Measurements from ENCODE around the gene ASXL1. TPM values are rescaled to one million over a fixed set of nuclear protein-coding genes. Genes with fewer than 3 reads are reported as not detected.
"Not testable (repeated sequence)": the region's sequence is repeated elsewhere in the genome, so short reads cannot be mapped to it uniquely, and the experiment has no call there.

The ASXL1 gene
- polyA plus RNA-seq, 3 donors from 2014 or later = 2.9 to 11.0 (median 5.3) TPM

DNA sequence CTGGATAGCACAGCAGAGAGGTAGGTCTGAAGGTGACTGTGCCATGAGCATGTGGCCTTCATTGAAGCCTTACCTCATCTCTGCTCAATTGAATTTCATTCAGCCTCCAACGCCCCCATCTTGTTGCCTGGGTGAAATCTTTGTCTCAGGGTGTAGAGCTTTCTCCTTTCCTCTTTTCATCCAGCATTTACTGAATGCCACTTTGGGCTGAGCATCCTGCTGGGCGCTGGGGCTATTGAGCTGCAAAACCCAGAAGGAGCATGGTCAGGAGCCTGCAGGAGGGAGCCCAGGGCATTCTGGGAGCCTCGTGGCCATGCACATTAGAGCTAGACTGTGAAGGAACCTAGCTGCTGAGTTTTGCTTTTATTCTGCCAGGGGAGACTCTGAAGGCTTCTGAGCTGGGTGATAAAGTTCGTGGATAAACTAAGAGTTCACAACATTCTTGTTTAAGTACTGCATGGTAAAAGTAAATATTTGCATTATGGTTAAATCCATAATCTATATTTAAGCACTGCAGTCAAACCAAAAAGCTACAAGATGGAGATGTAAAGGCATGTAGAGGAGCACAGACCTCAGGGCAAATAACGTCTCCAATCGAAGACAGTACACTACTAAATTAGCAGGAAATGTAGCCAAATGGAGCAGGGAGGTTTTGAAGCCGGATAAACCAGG lies 13.2 kb upstream of the ASXL1 start:
- DNase-seq = no peak
- Mint-ChIP-seq H3K36me3 (peaks cover 0 to 4% (median 0%) of the 10 kb centered on the region in 3 donors), H3K27ac (no peak overlapping the region), H3K27me3 (ENCODE audit: low read depth in 3 of 3) (peaks cover 0 to 2% (median 0%) of the 10 kb centered on the region in 3 donors), H3K4me3 (no peak overlapping the region), H3K4me1 (no peaks in the 10 kb centered on the region), H3K9me3 (no peaks in the 10 kb centered on the region)

DNA sequence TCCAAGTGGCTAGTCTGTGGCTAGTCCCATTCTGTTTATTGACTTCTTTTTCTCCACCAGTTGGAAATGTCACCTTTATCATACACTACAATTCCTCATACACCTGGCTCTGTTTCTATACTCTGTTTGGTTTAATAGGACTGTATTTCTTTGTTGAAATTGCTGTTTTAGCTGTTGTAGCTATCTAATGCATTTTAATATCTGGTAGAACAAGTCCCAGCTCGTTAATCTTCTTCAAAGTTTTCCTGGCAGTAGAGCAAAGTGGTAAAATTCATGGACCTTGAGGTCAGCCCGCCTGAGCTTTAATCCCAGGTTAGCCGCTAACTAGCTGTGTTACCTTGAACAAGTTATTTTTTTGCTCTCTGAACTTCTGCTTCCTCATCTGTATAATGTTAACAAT lies 9.9 kb upstream of the ASXL1 start:
- Mint-ChIP-seq H3K27ac (no peak overlapping the region), H3K9me3 (no peaks in the 10 kb centered on the region), H3K4me3 (no peak overlapping the region), H3K36me3 (peaks cover 0 to 4% (median 0%) of the 10 kb centered on the region in 3 donors), H3K27me3 (ENCODE audit: low read depth in 3 of 3) (peaks cover 0 to 6% (median 2%) of the 10 kb centered on the region in 3 donors), H3K4me1 (peaks cover 4 to 6% of the 10 kb centered on the region in 2 donors)
- no peak for DNase-seq

GRCh38 chr20:32350421-32350820 lies 7.7 kb upstream of the ASXL1 start:
- DNase-seq = no peak
- H3K36me3 Mint-ChIP-seq = peaks cover 0 to 4% (median 0%) of the 10 kb centered on the region in 3 donors
- peaks cover 4 to 6% of the 10 kb centered on the region in 2 donors for H3K4me1 Mint-ChIP-seq
- no peak overlapping the region for H3K4me3 Mint-ChIP-seq
- H3K27ac Mint-ChIP-seq = no peak overlapping the region
- H3K27me3 Mint-ChIP-seq (ENCODE audit: low read depth in 3 of 3) = peaks cover 0 to 6% (median 2%) of the 10 kb centered on the region in 3 donors
- no peaks in the 10 kb centered on the region for H3K9me3 Mint-ChIP-seq

- Mint-ChIP-seq H3K27me3 (ENCODE audit: low read depth in 3 of 3) (peaks cover 0 to 6% (median 2%) of the 10 kb centered on the region in 3 donors), H3K36me3 (peaks cover 0 to 4% (median 0%) of the 10 kb centered on the region in 3 donors), H3K27ac (peak overlapping the region in 1 of 6 donors; percentile 44)
These were observed 5.9 kb upstream of the ASXL1 start for GRCh38 chr20:32352121-32352720.

GRCh38 chr20:32353848-32354496 lies 4.2 kb upstream of the ASXL1 start:
- DNase-seq = no peak
- H3K27me3 Mint-ChIP-seq (ENCODE audit: low read depth in 3 of 3) = peaks cover 4 to 14% (median 5%) of the 10 kb centered on the region in 3 donors
- H3K9me3 Mint-ChIP-seq = no peaks in the 10 kb centered on the region
- peaks cover 11 to 14% of the 10 kb centered on the region in 2 donors for H3K4me1 Mint-ChIP-seq
- no peak overlapping the region for H3K27ac Mint-ChIP-seq
- H3K36me3 Mint-ChIP-seq = peaks cover 0 to 4% (median 0%) of the 10 kb centered on the region in 3 donors
- H3K4me3 Mint-ChIP-seq = no peak overlapping the region

More at GRCh38 chr20:32352121-32352720, 5.9 kb upstream of the ASXL1 start:
- Mint-ChIP-seq H3K4me3 (no peak overlapping the region), H3K9me3 (no peaks in the 10 kb centered on the region), H3K4me1 (peaks cover 6 to 8% of the 10 kb centered on the region in 2 donors)
- no peak for DNase-seq

GRCh38 chr20:32354592-32355416 lies 3.3 kb upstream of the ASXL1 start:
- Mint-ChIP-seq H3K27me3 (ENCODE audit: low read depth in 3 of 3) (peaks cover 11 to 21% (median 11%) of the 10 kb centered on the region in 3 donors), H3K9me3 (no peaks in the 10 kb centered on the region), H3K4me3 (no peak overlapping the region), H3K36me3 (no peaks in the 10 kb centered on the region), H3K27ac (no peak overlapping the region), H3K4me1 (peaks cover 18 to 22% of the 10 kb centered on the region in 2 donors)
- no peak for DNase-seq

DNA sequence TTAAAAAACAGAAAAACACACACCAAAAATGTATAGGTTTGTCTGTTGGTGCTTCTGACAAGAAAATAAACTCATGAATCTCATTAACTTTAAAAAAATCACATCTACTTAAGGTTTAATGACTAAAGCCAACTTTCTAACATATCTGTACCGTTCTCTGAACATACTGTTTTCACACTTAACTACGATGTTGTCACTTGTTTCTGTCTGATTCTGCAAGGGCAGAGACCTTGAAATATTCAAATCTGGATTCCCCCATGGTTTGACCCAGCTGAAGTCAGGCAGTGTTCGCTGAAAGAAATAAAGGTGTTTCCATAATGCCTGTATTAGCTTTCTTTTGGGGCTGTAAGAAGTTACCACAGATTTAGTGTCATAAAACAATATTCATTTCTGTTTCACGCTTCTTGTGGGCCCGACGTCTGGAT lies 2.7 kb upstream of the ASXL1 start:
- H3K4me1 Mint-ChIP-seq = peaks cover 25 to 28% of the 10 kb centered on the region in 2 donors
- H3K27ac Mint-ChIP-seq = no peak overlapping the region
- no peaks in the 10 kb centered on the region for H3K36me3 Mint-ChIP-seq
- H3K27me3 Mint-ChIP-seq (ENCODE audit: low read depth in 3 of 3) = peaks cover 11 to 21% (median 11%) of the 10 kb centered on the region in 3 donors
- H3K9me3 Mint-ChIP-seq = no peaks in the 10 kb centered on the region
- no peak overlapping the region for H3K4me3 Mint-ChIP-seq
- DNase-seq = no peak

DNA sequence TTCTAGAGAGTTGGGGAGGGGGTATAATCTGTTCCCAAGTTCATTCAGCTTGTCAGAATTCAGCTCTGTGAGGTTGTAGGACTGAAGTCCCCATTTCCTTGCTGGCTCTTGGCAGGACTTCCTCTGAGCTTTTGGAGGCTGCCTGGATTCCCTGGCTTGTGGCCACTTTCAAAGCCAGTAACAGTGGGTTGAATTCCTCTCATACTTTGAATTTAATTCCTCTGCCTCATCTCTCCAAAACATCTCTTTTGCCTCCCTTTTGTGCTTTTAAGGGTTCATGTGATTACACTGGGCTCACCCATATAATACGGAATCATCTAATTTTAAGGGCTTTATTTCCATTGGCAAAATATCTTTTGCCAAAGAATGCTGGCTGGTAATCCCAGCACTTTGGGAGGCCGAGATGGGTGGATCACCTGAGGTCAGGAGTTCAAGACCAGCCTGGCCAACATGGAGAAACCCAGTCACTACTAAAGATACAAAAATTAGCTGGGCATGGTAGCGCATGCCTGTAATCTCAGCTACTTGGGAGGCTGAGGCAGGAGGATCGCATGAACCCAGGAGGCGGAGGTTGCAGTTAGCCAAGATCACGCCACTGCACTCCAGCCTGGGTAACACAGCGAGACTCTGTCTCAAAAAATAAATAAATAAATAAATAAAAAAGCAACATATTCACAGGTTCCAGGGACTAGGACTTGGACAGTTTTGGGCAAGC lies 2.1 kb upstream of the ASXL1 start:
- peaks cover 11 to 18% (median 11%) of the 10 kb centered on the region in 3 donors for H3K27me3 Mint-ChIP-seq (ENCODE audit: low read depth in 3 of 3)
- H3K9me3 Mint-ChIP-seq, H3K27ac Mint-ChIP-seq: not testable (repeated sequence)

GRCh38 chr20:32356622-32357374 lies 1.3 kb upstream of the ASXL1 start:
- Mint-ChIP-seq H3K9me3 (no peaks in the 10 kb centered on the region), H3K4me3 (peak overlapping the region; percentile 95 to 98 (median 97)), H3K4me1 (peaks cover 30 to 38% of the 10 kb centered on the region in 2 donors), H3K27me3 (ENCODE audit: low read depth in 3 of 3) (peaks cover 11 to 17% (median 11%) of the 10 kb centered on the region in 3 donors), H3K27ac (peak overlapping the region in 4 of 6 donors; percentile 95 to 99 (median 97)), H3K36me3 (no peaks in the 10 kb centered on the region)
- DNase-seq = no peak

More for the DNA sequence above, 2.1 kb upstream of the ASXL1 start:
- H3K4me1 Mint-ChIP-seq = peaks cover 28 to 34% of the 10 kb centered on the region in 2 donors
- H3K4me3 Mint-ChIP-seq = peak overlapping the region in 2 of 5 donors; percentile 29 to 38
- not testable (repeated sequence) for DNase-seq, H3K36me3 Mint-ChIP-seq

GRCh38 chr20:32357375-32357868 lies 709 bp upstream of the ASXL1 start:
- H3K36me3 Mint-ChIP-seq = no peaks in the 10 kb centered on the region
- no peaks in the 10 kb centered on the region for H3K9me3 Mint-ChIP-seq
- no peak for DNase-seq
- peak overlapping the region; percentile 95 to 99 (median 98) for H3K27ac Mint-ChIP-seq
- H3K4me1 Mint-ChIP-seq = peaks cover 30 to 38% of the 10 kb centered on the region in 2 donors
- peak overlapping the region; percentile 95 to 98 (median 97) for H3K4me3 Mint-ChIP-seq
- peaks cover 11 to 14% (median 11%) of the 10 kb centered on the region in 3 donors for H3K27me3 Mint-ChIP-seq (ENCODE audit: low read depth in 3 of 3)

DNA sequence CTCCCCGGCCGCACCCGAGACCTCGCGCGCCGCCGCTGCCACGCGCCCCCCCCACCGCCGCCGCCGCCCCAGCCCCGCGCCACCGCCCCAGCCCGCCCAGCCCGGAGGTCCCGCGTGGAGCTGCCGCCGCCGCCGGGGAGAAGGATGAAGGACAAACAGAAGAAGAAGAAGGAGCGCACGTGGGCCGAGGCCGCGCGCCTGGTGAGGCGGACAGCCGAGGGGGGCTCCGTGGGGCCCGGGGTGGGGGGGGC lies 426 bp downstream of the ASXL1 start:
- H3K4me1 Mint-ChIP-seq = peaks cover 41 to 50% of the 10 kb centered on the region in 2 donors
- no peak overlapping the region for H3K4me3 Mint-ChIP-seq
- peaks cover 11 to 14% (median 11%) of the 10 kb centered on the region in 3 donors for H3K27me3 Mint-ChIP-seq (ENCODE audit: low read depth in 3 of 3)
- H3K36me3 Mint-ChIP-seq = no peaks in the 10 kb centered on the region
- H3K27ac Mint-ChIP-seq = peak overlapping the region in 1 of 6 donors; percentile 95
- H3K9me3 Mint-ChIP-seq = no peaks in the 10 kb centered on the region
- no peak for DNase-seq

- Mint-ChIP-seq H3K27me3 (ENCODE audit: low read depth in 3 of 3) (peaks cover 11 to 14% (median 11%) of the 10 kb centered on the region in 3 donors), H3K4me1 (peaks cover 45 to 54% of the 10 kb centered on the region in 2 donors), H3K36me3 (no peaks in the 10 kb centered on the region)
These were observed 927 bp downstream of the ASXL1 start for GRCh38 chr20:32358883-32359632.

More at GRCh38 chr20:32358883-32359632, 927 bp downstream of the ASXL1 start:
- Mint-ChIP-seq H3K27ac (peak overlapping the region; percentile 80 to 92 (median 90)), H3K4me3 (peak overlapping the region; percentile 74 to 88 (median 85)), H3K9me3 (no peaks in the 10 kb centered on the region)
- DNase-seq = peak; percentile 58 to 62 (median 60)
